Stimulated activated CD4-positive, alpha-beta T cell treated with anti-CD3 and anti-CD28 coated beads, Interleukin-12 subunit alpha, Interleukin-12 subunit beta, amount 100 ng/mL, for 48 hours (primary cell): ENCODE data around the gene MCM9.

ENCODE experiments used
- DNase-seq, 3 donors: peaks; one replicate each; pipeline ENCODE4 v3.0.0-alpha.2; 2020; ENCODE audit warnings: low read depth in 2 of 3, low spot score in 1 of 3

MCM9 gene

DNA sequence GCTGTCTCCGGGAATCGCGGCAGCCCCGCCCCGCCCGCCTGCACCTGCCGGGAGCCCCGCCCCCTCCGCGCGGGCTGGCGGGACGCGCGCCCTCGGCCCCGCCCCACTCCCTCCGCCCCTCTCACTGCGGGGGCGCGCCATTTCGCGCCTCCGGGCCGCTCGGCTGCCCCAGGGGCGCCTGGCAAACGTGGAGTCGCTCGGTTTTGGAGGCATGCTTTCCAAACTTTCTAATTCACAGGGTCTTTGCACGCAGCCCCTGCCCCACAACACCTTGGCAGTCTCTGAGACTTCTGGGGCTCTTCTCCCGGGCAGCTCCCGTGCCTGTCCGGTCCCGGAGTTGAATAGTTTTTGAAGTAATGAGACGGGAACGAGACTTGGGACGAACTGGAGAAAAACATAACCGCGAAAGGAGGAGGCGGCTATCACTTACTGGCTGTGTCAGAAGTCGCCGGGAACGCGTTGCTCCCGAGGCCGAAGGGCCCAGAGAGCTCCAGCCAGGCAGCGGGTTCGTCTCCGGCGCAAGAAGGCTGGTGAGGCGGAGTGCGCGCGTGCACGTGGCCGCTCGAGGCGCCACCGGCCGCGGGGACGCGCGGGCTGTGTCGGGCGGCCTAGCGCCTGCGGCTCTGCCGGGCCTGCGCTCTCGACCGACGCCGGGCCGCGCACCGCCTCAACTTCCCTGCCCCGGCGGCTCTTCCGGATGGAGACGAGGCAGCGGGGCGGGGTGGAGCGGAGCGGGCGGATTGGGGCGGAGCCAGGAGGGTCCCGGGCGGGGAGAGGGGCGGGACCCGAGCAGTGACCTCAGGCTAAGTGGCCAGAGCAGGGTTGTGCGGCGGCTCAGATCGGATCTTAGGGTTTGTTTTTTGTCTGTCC is at the start of gene MCM9:
Gene MCM9, minus strand, starts transcription at position 699 of the 870 bp plus-strand sequence. CDS start 3,436 bp downstream, outside the sequence.
- DNase-seq: peak; percentile 78 to 88 (median 84)

- no peak for DNase-seq
Observed at GRCh38 chr6:118984342-118984741, 49.4 kb upstream of the MCM9 start.

DNA sequence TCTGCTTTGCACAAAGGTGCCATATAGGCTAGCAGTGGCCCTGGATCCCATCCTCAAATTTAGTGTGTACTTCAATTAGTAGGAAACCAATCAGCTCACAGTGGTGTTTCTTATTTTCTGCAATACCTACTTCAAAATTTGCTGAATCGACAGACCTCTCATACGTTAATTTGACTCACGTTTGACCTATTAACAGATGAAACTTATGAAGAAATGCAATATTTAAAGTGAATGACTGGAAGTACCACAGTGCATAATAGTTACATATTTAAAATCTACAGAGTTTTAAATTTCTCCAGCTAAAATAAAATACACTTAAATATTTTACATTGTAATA is 47.6 kb upstream of the MCM9 start:
- DNase-seq: no peak

GRCh38 chr6:118981884-118982574 is 47.1 kb upstream of the MCM9 start:
- DNase-seq: no peak

DNA sequence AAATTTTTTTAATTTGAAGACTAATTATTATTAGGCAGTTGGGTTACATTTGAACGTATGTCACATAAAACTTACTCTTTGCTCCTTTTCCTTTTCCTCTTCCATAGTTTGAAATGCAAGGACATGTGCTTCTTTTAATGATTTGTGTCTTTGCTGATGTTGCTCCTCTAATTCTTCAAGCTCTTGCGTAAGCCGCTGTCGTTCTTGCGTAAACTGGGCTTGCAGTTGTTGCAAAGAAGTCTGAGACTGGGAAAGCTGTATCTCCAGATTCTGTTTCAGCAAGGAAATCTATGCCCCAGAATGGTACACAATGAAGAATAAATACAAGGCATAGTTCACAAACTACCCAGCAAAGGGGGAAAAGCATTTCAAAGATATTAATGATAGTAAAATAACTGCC is 45.1 kb upstream of the MCM9 start:
- no peak for DNase-seq

DNA sequence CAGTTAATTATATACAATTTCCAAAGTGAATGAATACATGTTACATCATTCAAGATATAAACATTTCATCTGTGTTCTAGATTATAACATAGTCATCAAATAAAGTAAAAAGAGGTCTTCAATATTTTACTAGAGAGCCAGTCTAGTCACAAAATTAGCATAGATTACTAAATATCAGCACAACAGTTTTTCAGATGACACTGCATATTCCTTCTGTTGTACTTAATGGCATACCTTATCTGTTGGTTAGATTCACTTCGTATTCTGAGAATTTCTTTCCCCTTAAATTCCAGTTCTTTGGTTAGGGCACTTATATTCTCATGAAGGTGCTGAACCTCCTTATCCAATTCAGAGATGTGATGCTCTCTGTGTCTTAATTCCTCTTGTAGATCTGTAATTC is 39.8 kb upstream of the MCM9 start:
- DNase-seq: no peak

DNA sequence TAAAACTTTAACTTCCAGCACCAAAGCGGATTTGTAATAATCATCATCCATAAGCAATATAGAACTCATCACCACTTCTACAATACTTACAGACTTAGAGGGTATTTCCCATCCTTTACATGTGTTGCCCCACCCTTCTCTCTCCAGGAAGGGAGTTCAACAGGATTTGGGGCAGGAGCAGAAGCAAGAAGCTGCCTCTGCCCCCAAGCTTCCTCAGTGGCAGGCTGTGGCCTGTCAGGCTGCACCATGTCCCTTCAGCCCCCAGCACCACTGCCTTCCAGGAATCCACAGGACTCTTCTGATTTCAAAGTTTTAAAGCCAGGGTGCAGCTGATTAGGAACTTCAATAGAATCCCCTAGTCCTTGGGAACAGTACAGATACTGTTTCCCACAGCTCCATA is 36.7 kb upstream of the MCM9 start:
- DNase-seq: no peak

DNA sequence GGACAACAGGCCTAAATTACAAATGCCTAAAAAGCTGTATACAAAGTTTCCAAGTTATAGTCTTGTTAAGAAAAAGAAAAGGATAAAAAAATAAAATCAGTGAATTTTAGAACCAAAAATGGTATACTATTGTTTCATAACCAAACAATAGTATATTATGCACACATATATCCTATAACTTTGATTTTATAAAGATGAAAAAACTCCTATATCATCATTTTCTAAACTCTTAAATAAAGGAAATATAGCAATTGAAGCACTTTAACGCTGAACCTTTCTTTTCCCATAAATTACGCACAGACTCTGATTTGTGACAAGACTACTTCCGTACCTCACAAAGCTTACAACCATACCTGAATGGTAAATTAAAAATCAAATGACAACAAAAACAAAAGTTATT is 35.9 kb upstream of the MCM9 start:
- DNase-seq: no peak

DNA sequence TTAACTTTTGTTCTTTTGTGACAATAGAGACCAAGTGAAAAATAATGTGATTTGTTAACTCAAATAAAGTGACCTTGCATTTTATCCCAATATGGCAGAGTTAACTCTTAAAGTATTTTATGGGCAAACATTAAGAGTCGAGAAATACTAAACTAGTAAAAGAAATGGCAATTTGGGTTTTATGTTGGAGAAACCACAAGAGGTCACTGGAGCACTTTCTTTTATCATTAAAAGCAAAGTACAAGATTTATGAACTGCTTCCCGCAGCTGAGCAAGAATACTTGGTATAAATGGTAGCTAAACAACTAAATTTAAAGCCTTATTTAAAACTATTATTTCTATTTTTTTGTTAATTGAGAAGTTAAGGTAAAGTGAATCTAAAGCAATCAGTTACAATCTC is 33.5 kb upstream of the MCM9 start:
- DNase-seq: no peak

DNA sequence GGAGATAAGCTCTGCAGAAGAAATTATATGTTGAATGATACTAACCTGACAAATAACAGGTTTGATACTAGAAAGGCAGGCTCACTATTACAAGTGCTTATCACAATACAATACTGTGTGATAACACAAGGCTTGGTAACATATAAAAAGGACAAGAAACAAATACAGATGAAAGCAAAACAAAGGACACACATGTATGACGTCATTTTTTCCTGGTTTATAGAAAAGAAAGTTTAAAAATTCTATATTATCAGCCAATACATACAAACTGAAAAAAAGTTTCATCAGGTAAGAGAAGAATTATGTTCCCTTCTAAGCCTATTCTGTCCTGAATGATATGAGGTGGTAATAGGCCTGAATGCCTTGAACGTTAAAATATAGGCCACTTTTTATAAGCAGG is 32.3 kb upstream of the MCM9 start:
- no peak for DNase-seq

GRCh38 chr6:118965843-118966370 is 30.9 kb upstream of the MCM9 start:
- DNase-seq: no peak

GRCh38 chr6:118965371-118965770 is 30.4 kb upstream of the MCM9 start:
- DNase-seq: no peak

- DNase-seq: no peak
Observed at GRCh38 chr6:118963003-118963402, 28.0 kb upstream of the MCM9 start.

GRCh38 chr6:118959903-118960302 is 24.9 kb upstream of the MCM9 start:
- DNase-seq: no peak

DNA sequence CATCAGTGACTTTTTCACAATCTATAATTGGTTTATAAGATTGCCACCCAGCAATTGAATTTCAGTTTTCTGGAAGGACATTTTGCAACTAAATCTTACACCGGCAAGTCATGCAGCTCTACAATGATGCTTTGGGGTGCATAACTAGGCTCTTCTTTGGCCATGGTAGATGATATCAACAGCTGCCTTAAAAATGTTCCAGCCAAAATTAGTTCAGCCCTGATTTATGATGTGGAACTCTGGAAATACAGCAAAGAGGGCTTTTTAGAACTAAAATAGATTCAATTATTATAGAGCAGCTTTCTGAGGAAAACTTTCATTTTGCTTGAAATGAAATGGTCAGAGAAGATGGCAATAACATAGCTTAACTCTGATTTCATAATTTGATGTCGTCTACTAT is 18.4 kb upstream of the MCM9 start:
- DNase-seq: no peak

DNA sequence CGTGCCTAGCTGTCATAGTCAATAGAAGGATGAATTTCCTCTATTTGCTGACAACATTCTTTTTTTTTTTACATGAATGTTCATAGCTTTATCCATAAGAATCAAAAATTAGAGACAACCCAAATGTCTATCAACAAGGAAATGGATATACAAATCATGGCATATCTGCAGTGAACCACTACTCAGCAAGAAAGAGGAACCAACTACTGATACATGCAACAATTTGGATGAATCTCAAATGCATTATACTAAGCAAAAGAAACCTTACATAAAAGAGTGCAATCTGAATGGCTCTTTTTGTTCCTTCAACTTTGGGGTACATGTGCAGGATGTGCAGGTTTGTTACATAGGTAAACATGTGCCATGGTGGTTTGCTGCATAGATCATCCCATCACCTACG is 17.7 kb upstream of the MCM9 start:
- no peak for DNase-seq

GRCh38 chr6:118945217-118945616 is 10.3 kb upstream of the MCM9 start:
- no peak for DNase-seq

DNA sequence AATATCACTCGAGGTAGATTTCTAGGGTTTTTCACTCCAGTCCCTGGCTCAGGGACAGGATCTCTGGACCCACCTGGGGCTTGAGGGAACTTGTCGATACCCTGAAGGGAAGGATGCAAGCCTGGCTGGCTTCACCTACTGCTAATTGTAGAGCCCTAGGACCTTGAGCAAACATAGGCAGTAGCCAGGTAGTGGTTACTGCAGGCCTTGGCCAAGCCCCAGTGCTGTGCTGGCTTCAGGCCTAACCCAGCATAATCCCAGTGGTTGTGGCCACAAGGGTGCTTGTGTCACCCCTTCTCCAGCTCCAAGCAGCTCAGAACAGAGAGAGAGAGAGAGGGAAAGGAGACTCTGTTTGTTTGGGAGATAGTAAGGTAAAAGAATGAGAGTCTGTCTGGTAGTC is 5.8 kb upstream of the MCM9 start:
- DNase-seq: no peak

GRCh38 chr6:118939683-118940082 is 4.7 kb upstream of the MCM9 start:
- no peak for DNase-seq

- DNase-seq: no peak
Observed at GRCh38 chr6:118935978-118936703, 1.2 kb upstream of the MCM9 start.

DNA sequence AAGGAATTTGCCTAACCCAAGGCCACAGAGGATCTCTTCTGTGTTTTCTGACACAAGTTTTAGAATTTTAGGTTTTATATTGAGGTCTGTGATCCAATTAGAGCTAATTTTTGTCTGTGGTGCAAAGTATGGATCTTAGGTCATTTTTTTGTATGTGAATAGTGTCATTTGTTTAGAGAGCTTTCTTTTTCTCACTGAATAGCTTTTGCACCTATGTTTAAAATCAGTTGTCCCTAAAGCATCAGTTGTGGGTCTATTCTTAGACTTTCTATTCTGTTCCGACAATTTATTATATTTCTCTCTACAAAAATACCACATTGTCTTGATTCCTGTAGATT is 341 bp upstream of the MCM9 start:
- no peak for DNase-seq
